ENCODE data around the gene CAPN11. TPM values are rescaled to one million over a fixed set of nuclear protein-coding genes. Genes with fewer than 3 reads are reported as not detected.
"Not testable (repeated sequence)": the region's sequence is repeated elsewhere in the genome, so short reads cannot be mapped to it uniquely, and the experiment has no call there.

The CAPN11 gene
- total and polyA plus RNA-seq, 10 of the 15 experiments (the other 5 are each of a cell fraction or from before 2014, with no cell fraction given): 0.05 to 0.44 (median 0.31) TPM

DNA sequence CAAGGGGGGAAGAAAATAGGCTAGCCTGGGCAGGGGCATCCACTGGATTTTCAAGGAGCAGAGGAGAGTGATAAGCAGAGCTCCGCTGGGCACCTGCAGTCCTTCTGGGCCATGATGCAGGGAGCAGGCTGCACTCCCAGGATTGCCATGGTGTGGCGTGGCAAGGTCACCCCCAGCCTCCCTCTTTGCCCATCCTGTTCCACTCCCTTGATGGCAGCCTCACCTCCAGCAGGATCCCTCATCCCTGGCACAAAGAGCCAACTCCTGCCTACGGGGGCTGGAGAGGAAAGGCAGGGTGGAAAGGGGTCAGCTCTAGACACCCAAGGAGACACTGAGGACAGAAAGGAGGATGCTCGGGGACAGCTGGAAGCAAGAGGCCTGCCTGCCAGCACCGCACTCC, 35.7 kb downstream of the CAPN11 start:
- Histone ChIP-seq H3K4me2 (ENCODE audit: control insufficient read depth, insufficient read depth) (no peak overlapping the region), H3K79me2 (ENCODE audit: control insufficient read depth, insufficient read depth, low read length) (no peaks in the 10 kb centered on the region), H3K27ac (ENCODE audit: control insufficient read depth, insufficient read depth) (no peak overlapping the region), H4K20me1 (ENCODE audit: control insufficient read depth, insufficient read depth) (no peaks in the 10 kb centered on the region), H3K4me3 (no peak overlapping the region), H3K9ac (ENCODE audit: control insufficient read depth, insufficient read depth, low read length) (no peak overlapping the region), H3K4me1 (ENCODE audit: control insufficient read depth, insufficient read depth, low read length) (peaks cover 11% of the 10 kb centered on the region), H2AFZ (ENCODE audit: control insufficient read depth, low read depth, low read length) (no peak overlapping the region), H3K36me3 (ENCODE audit: control insufficient read depth in 2 of 2, insufficient read depth in 2 of 2, low read length in 1 of 2) (no peaks in the 10 kb centered on the region), H3K27me3 (replicated peaks in 1 of 2; ENCODE audit: control insufficient read depth in 2 of 2, insufficient read depth in 2 of 2, low read length in 1 of 2) (no peaks in the 10 kb centered on the region), H3K9me3 (replicated peaks; ENCODE audit: control insufficient read depth, insufficient read depth, low read length) (no peaks in the 10 kb centered on the region)
- ATAC-seq (no peak; the same call in 2 of the 3 replicates), DNase-seq (ENCODE audit: low read depth, low spot score) (no peak), FAIRE-seq (no peak)
- CTCF ChIA-PET: interaction anchor here (0.6 to 0.9 kb wide), 3 partner anchors 27 to 449 kb away, joined by 3 to 4 read pairs (median 3); no protein-coding TSS in a partner anchor
- BruUV-seq (replicated peaks): no TSS peak
- intact Hi-C loops (cut with micrococcal nuclease; ENCODE audit: unreplicated experiment): no loop called here
- no peak for TF ChIP-seq ZNF207 (IDR thresholded peaks at IDR 0.05; ENCODE audit: borderline replicate concordance)
- no peak for TF ChIP-seq RELA (IDR thresholded peaks at IDR 0.05; ENCODE audit: borderline replicate concordance, partially characterized antibody)
- TF ChIP-seq PAX5 (IDR thresholded peaks at IDR 0.05; ENCODE audit: borderline replicate concordance, low read depth, low read length): no peak
- TF ChIP-seq, protein P1, sequence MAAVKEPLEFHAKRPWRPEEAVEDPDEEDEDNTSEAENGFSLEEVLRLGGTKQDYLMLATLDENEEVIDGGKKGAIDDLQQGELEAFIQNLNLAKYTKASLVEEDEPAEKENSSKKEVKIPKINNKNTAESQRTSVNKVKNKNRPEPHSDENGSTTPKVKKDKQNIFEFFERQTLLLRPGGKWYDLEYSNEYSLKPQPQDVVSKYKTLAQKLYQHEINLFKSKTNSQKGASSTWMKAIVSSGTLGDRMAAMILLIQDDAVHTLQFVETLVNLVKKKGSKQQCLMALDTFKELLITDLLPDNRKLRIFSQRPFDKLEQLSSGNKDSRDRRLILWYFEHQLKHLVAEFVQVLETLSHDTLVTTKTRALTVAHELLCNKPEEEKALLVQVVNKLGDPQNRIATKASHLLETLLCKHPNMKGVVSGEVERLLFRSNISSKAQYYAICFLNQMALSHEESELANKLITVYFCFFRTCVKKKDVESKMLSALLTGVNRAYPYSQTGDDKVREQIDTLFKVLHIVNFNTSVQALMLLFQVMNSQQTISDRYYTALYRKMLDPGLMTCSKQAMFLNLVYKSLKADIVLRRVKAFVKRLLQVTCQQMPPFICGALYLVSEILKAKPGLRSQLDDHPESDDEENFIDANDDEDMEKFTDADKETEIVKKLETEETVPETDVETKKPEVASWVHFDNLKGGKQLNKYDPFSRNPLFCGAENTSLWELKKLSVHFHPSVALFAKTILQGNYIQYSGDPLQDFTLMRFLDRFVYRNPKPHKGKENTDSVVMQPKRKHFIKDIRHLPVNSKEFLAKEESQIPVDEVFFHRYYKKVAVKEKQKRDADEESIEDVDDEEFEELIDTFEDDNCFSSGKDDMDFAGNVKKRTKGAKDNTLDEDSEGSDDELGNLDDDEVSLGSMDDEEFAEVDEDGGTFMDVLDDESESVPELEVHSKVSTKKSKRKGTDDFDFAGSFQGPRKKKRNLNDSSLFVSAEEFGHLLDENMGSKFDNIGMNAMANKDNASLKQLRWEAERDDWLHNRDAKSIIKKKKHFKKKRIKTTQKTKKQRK (IDR thresholded peaks at IDR 0.05; ENCODE audit: low read depth, low read length): no peak
- TF ChIP-seq, protein P2, sequence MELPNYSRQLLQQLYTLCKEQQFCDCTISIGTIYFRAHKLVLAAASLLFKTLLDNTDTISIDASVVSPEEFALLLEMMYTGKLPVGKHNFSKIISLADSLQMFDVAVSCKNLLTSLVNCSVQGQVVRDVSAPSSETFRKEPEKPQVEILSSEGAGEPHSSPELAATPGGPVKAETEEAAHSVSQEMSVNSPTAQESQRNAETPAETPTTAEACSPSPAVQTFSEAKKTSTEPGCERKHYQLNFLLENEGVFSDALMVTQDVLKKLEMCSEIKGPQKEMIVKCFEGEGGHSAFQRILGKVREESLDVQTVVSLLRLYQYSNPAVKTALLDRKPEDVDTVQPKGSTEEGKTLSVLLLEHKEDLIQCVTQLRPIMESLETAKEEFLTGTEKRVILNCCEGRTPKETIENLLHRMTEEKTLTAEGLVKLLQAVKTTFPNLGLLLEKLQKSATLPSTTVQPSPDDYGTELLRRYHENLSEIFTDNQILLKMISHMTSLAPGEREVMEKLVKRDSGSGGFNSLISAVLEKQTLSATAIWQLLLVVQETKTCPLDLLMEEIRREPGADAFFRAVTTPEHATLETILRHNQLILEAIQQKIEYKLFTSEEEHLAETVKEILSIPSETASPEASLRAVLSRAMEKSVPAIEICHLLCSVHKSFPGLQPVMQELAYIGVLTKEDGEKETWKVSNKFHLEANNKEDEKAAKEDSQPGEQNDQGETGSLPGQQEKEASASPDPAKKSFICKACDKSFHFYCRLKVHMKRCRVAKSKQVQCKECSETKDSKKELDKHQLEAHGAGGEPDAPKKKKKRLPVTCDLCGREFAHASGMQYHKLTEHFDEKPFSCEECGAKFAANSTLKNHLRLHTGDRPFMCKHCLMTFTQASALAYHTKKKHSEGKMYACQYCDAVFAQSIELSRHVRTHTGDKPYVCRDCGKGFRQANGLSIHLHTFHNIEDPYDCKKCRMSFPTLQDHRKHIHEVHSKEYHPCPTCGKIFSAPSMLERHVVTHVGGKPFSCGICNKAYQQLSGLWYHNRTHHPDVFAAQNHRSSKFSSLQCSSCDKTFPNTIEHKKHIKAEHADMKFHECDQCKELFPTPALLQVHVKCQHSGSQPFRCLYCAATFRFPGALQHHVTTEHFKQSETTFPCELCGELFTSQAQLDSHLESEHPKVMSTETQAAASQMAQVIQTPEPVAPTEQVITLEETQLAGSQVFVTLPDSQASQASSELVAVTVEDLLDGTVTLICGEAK (IDR thresholded peaks at IDR 0.05; ENCODE audit: borderline replicate concordance): no peak
- no peak for TF ChIP-seq ZNF384 (IDR thresholded peaks at IDR 0.05; ENCODE audit: borderline replicate concordance, low read depth, low read length)
- TF ChIP-seq ASH2L (IDR thresholded peaks at IDR 0.05; ENCODE audit: borderline replicate concordance, low read depth): no peak
- no peak for TF ChIP-seq RCOR1 (conservative IDR thresholded peaks at IDR 0.05; ENCODE audit: low read depth, low read length)
- in situ Hi-C loops (cut with MboI): no loop called here
- RAD21 ChIA-PET (ENCODE audit: unreplicated experiment): no interaction called here
- POLR2A ChIA-PET: no interaction called here
- SMC1A ChIA-PET (ENCODE audit: uncharacterized antibody, unreplicated experiment): interaction anchor here (0.7 kb wide), 1 partner anchor 10 kb away, joined by 3 read pairs; no protein-coding TSS in a partner anchor
- WGBS (ENCODE audit: insufficient coverage, insufficient replicate concordance, low lambda C conversion rate, missing lambda C conversion rate): 46% methylated on average over 5 of the region's 5 CpGs

DNA sequence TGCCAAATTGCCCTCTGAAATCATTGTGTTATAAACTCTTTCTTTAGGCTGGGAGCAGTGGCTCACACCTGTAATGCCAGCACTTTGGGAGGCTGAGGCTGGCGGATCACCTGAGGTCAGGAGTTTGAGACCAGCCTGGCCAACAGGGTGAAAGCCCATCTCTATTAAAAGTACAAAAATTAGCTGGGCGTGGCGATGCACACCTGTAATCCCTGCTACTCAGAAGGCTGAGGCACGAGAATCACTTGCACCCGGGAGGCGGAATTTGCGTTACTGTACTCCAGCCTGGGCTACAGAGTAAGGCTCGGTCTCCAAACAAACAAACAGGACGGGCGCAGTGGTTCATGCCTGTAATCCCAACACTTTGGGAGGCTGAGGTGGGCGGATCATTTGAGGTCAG, 37.7 kb downstream of the CAPN11 start:
- H3K4me2 ChIP-seq (ENCODE audit: control insufficient read depth, insufficient read depth); ATAC-seq; SMC1A ChIA-PET (ENCODE audit: uncharacterized antibody, unreplicated experiment); H3K9me3 ChIP-seq (replicated peaks; ENCODE audit: control insufficient read depth, insufficient read depth, low read length); H3K9ac ChIP-seq (ENCODE audit: control insufficient read depth, insufficient read depth, low read length); H3K36me3 ChIP-seq (ENCODE audit: control insufficient read depth in 2 of 2, insufficient read depth in 2 of 2, low read length in 1 of 2); H4K20me1 ChIP-seq (ENCODE audit: control insufficient read depth, insufficient read depth); RAD21 ChIA-PET (ENCODE audit: unreplicated experiment); H3K79me2 ChIP-seq (ENCODE audit: control insufficient read depth, insufficient read depth, low read length); in situ Hi-C loops (cut with MboI); intact Hi-C loops (cut with micrococcal nuclease; ENCODE audit: unreplicated experiment); DNase-seq (ENCODE audit: low read depth, low spot score); BruUV-seq (replicated peaks); H3K4me1 ChIP-seq (ENCODE audit: control insufficient read depth, insufficient read depth, low read length); H2AFZ ChIP-seq (ENCODE audit: control insufficient read depth, low read depth, low read length); H3K27me3 ChIP-seq (replicated peaks in 1 of 2; ENCODE audit: control insufficient read depth in 2 of 2, insufficient read depth in 2 of 2, low read length in 1 of 2); H3K4me3 ChIP-seq; H3K27ac ChIP-seq (ENCODE audit: control insufficient read depth, insufficient read depth); FAIRE-seq; POLR2A ChIA-PET: not testable (repeated sequence)
- 67% methylated on average over 11 of the region's 11 CpGs for WGBS (ENCODE audit: insufficient coverage, insufficient replicate concordance, low lambda C conversion rate, missing lambda C conversion rate)
- CTCF ChIA-PET: interaction anchor here (1.1 kb wide), 1 partner anchor 23 kb away, joined by 3 read pairs; no protein-coding TSS in a partner anchor

All from GM12878 (cell line).